HG02885 (cell line): ENCODE results near the gene DRD2.
A peak's percentile ranks its signal among the peaks of the same experiment; 100 is the strongest.

Experiments used
- ATAC-seq: cut with Tn5 transposase; IDR thresholded peaks from one replicate; pipeline ENCODE4 v1.9.1; 2021; ENCODE audit warnings: mild to moderate bottlenecking; ENCODE audit not compliant: unreplicated experiment, poor library complexity

DRD2 gene

GRCh38 chr11:113378692-113379091 is 96.5 kb downstream of the DRD2 start:
- ATAC-seq = no peak

- no peak for ATAC-seq
Measured at GRCh38 chr11:113377681-113378412, 97.4 kb downstream of the DRD2 start.

DNA sequence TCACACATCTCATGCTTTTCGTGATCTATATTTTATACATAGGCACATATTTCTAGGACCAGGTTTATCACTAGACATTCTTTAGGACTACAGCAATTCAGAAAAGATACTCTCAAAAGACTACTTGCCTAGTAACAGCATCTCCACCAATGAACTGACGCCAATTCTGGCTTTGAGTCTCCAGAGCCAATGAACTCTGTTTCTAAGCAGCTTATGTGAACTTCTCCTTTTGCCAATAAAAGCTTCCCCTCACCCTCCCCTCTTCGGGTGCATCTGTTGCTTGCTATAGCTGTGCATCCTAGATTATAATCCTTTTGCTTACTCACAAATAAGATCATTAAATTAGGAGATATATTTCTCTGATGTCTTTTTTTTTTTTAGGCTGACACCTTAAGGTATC is 99.0 kb downstream of the DRD2 start:
- peak; percentile 93 for ATAC-seq

GRCh38 chr11:113375402-113375801 is 99.8 kb downstream of the DRD2 start:
- ATAC-seq = no peak

GRCh38 chr11:113373981-113374560 is 101.1 kb downstream of the DRD2 start:
- no peak for ATAC-seq

- ATAC-seq = no peak
Measured at GRCh38 chr11:113373306-113373705, 101.9 kb downstream of the DRD2 start.

- ATAC-seq = no peak
Measured at GRCh38 chr11:113372309-113372708, 102.9 kb downstream of the DRD2 start.

GRCh38 chr11:113370634-113371033 is 104.6 kb downstream of the DRD2 start:
- ATAC-seq = no peak

DNA sequence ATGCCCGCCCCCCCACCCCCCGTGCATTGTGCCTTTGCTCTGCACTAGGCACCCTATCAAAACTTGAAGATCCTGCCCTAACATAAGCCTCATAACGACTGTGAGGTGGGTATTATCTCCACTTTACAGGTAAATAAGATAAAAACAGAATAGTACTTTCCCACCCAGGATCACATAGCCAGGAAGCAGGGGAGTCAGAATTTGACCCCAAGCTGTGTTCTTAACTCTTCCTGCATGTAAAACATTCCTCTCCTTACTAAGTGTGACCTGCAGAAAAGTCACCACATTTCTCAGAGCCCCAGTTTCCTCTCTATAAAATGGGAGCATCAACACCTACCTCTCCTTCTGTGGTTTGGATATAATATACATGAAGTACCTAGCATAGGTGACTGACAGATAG is 105.8 kb downstream of the DRD2 start:
- ATAC-seq = no peak

DNA sequence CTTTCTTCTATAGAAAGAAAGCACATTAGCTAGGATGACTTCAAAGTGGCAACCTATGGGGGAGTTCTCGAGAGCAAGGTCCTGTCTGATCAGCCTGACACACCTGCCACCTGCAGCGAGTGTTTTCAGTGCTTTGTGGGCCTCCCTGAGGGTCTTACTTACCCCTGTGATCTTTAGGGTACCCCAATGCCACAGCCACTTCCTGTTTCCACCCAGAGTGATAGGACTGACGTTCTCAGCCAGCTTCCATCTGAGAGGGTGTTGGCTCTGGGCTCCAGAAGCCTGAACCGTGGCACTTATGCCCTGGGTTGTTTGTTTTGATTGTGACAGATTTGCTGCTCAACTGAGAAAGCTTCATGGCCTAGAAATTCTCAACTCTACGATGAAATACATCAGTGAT is 109.3 kb downstream of the DRD2 start:
- no peak for ATAC-seq

DNA sequence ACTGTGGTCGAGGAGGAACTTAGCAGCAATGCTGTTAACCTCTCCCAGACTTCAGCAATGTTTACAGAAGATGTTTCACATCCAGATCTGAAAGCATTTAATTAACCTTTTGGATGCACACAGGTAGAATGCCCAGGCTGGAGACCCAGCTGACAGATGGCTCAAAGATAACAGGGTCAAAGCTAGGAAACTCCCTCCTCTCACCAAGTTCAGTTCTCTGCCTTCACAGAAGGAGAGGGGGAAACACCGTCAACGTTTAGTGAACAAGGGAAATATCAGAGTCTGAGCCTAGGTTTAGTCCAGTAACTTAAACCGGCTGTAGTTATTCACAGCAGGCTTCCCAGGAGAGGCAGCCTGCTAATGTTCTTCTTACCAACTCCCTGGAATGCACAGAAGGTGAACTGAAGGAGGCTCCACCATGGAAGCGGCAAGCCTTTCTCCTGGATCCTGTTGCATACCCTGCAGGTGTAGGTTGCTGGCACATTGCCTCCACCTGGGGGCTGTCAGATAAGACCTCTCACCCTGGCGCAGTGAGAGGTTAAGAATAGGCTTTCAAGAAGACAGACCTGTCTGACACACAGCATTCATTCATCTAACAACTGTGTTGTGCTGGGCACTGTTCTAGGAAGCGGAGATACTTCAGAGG is 111.1 kb downstream of the DRD2 start:
- no peak for ATAC-seq

DNA sequence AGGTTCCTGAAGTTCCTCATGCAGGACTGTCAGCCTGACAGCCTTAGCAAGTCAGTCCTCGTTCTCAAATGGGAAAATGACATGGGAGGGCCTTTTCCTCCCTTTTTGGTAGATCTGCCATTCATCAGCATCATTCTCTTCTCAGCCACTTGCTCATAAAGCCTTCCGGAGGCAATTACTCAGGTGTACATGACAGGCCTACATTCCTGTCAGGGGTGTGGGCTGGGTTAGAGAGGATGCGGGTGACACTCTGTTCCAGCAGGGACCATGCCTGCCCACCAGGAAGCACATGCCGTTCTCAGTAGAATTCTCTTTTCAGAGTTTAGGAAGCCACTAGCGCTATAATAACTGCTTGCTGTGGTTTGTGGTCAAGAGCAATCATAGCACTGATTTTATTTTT is 111.8 kb downstream of the DRD2 start:
- ATAC-seq = no peak
